LNCAP (cell line): ENCODE data around the gene STBD1.

Experiments used
- CTCF ChIP-seq: fragments of 450-650 bp; IDR thresholded peaks from 2 replicates; pipeline ENCODE4 v1.5.1; 2017; ENCODE audit warnings: mild to moderate bottlenecking

The STBD1 gene

GRCh38 chr4:76339364-76339763, 32.8 kb downstream of the STBD1 start:
- no peak for TF ChIP-seq CTCF

- no peak for TF ChIP-seq CTCF
These were observed 34.5 kb downstream of the STBD1 start for GRCh38 chr4:76341063-76341462.

GRCh38 chr4:76342191-76342590, 35.7 kb downstream of the STBD1 start:
- TF ChIP-seq CTCF = no peak

GRCh38 chr4:76342803-76343202, 36.3 kb downstream of the STBD1 start:
- no peak for TF ChIP-seq CTCF

- TF ChIP-seq CTCF = no peak
These were observed 48.3 kb downstream of the STBD1 start for GRCh38 chr4:76354517-76355473.

- no peak for TF ChIP-seq CTCF
These were observed 51.4 kb downstream of the STBD1 start for GRCh38 chr4:76357981-76358380.
